Psoas muscle (tissue), 8 donors: ENCODE measurements around the gene GRIN1. TPM values are rescaled to one million over a fixed set of nuclear protein-coding genes. Genes with fewer than 3 reads are reported as not detected.

Source experiments
- ATAC-seq, 4 donors: fragments of 200-7000 bp; cut with Tn5 transposase; one replicate each; pipeline ENCODE4 v1.9.1; 2020; ENCODE audit warnings: moderate library complexity in 3 of 4, mild to moderate bottlenecking in 2 of 4
- DNase-seq, 2 donors: peaks; one replicate each; pipeline ENCODE4 v3.0.0-alpha.2; 2020
- H3K27ac ChIP-seq: fragments of 200-600 bp; one replicate; pipeline ENCODE4 v1.8.0; 2022
- H3K27me3 ChIP-seq, 3 donors: fragments of 200-600 bp in 1 of 3; one replicate each; pipeline versions ENCODE4 v1.6.1 to v1.8.0; 2013 to 2022; ENCODE audit warnings: low read length in 2 of 3, mild to moderate bottlenecking in 2 of 3, moderate library complexity in 1 of 3; ENCODE audit not compliant: insufficient read depth in 3 of 3
- H3K36me3 ChIP-seq, 2 donors: fragments of 200-600 bp in 1 of 2; one replicate each; pipeline versions ENCODE4 v1.6.1 to v1.8.0; 2013 to 2022; ENCODE audit warnings: low read depth in 1 of 2, mild to moderate bottlenecking in 1 of 2, moderate library complexity in 1 of 2; ENCODE audit not compliant: insufficient read depth in 1 of 2
- H3K4me1 ChIP-seq: fragments of 200-600 bp; one replicate; pipeline ENCODE4 v1.8.0; 2022
- H3K4me3 ChIP-seq: fragments of 200-600 bp; one replicate; pipeline ENCODE4 v1.8.0; 2022; ENCODE audit warnings: mild to moderate bottlenecking
- H3K9me3 ChIP-seq: fragments of 200-600 bp; one replicate; pipeline ENCODE4 v1.8.0; 2022
- CTCF ChIP-seq: fragments of 200-600 bp; IDR thresholded peaks from one replicate; pipeline ENCODE4 v1.8.0; 2022; ENCODE audit warnings: antibody characterized with exemption
- WGBS, 3 donors: extraction: QIAGEN DNeasy Blood & Tissue Kit; methylation state at CpG; one replicate each; pipeline versions ENCODE4 v1.1.6 to v1.1.7; 2013; 5-methylcytosine and 5-hydroxymethylcytosine counted together
- intact Hi-C, 2 donors: fragments of 100-400 bp; cut with DNase I; formaldehyde crosslinking; loops; one replicate each; pipeline versions ENCODE4 v1.11.0 to v1.14.2; 2022
- polyA plus RNA-seq, 3 donors: library from polyadenylated mRNA; stranded (reverse); fragments of 200-250 nt; gene quantifications; one replicate each; pipeline ENCODE4 v1.2.3, GENCODE V29; 2013
- total RNA-seq, 4 donors: library from RNA; stranded (reverse); fragmentation: NEBNext Ultra II Directional in 2 of 4; extraction: Animal tissue kit (Norgen Biotek cat#: 25700) in 2 of 4; gene quantifications; one replicate each; pipeline versions ENCODE4 v1.2.1 to v1.2.4, GENCODE V29; 2021 to 2023
- donor health status: healthy with polysubstance abuse.
- donor health status: DM: no; HTN: no; CAD: no; lungs with moderate emphysema.
- donor health status: Bipolar disorder and iron deficiency.
- donor health status: healthy.
- donor health status: DM: yes; HTN: yes; CAD: no.
- donor health status: DM: no; HTN: no; CAD: no.
- donor health status: DM: no; HTN: no; CAD: no.
- donor health status: DM: yes; HTN: yes; CAD: no.

Gene GRIN1
- total and polyA plus RNA-seq, 7 donors, result 0.06 TPM; not detected in 6

GRCh38 chr9:137161558-137162486 lies 22.9 kb downstream of the GRIN1 start:
- H3K36me3 ChIP-seq, result no peaks in the 10 kb centered on the region
- no peak for TF ChIP-seq CTCF
- H3K4me3 ChIP-seq, result no peak overlapping the region
- peaks cover 6% of the 10 kb centered on the region for H3K4me1 ChIP-seq
- H3K9me3 ChIP-seq, result no peaks in the 10 kb centered on the region
- intact Hi-C loops, result no loop called here
- no peak overlapping the region for H3K27ac ChIP-seq
- H3K27me3 ChIP-seq, result peaks cover 0 to 96% (median 57%) of the 10 kb centered on the region in 3 donors
- ATAC-seq, result peak in 1 of 4 donors; percentile 9
- no peak for DNase-seq
- WGBS, 3 donors, result 3 to 5% (median 4%) methylated on average over 55 to 69 of the region's 71 CpGs

GRCh38 chr9:137162505-137163364 lies 23.8 kb downstream of the GRIN1 start:
- ATAC-seq, result peak; percentile 20 to 82 (median 74)
- Histone ChIP-seq H3K27ac (no peak overlapping the region), H3K4me3 (peak overlapping the region; percentile 45), H3K4me1 (peaks cover 8% of the 10 kb centered on the region), H3K9me3 (no peaks in the 10 kb centered on the region), H3K36me3 (no peaks in the 10 kb centered on the region), H3K27me3 (peaks cover 0 to 96% (median 55%) of the 10 kb centered on the region in 3 donors)
- peak; percentile 25 for TF ChIP-seq CTCF
- WGBS, 3 donors, result 4 to 5% (median 4%) methylated on average over 64 to 74 of the region's 74 CpGs
- no peak for DNase-seq
- intact Hi-C loops, result no loop called here

- peaks cover 0 to 96% (median 60%) of the 10 kb centered on the region in 3 donors for H3K27me3 ChIP-seq
- peaks cover 14% of the 10 kb centered on the region for H3K4me1 ChIP-seq
- no peak overlapping the region for H3K27ac ChIP-seq
- 23 to 28% (median 28%) methylated on average over 24 to 26 of the region's 26 CpGs for WGBS, 3 donors
- peak overlapping the region; percentile 45 for H3K4me3 ChIP-seq
- DNase-seq, result no peak
- no peak for ATAC-seq
- intact Hi-C loops, result no loop called here
- no peaks in the 10 kb centered on the region for H3K9me3 ChIP-seq
- H3K36me3 ChIP-seq, result no peaks in the 10 kb centered on the region
- TF ChIP-seq CTCF, result no peak
These were observed 24.4 kb downstream of the GRIN1 start for GRCh38 chr9:137163365-137163715.

- Histone ChIP-seq H3K4me3 (no peak overlapping the region), H3K27me3 (peaks cover 0 to 96% (median 61%) of the 10 kb centered on the region in 3 donors), H3K27ac (no peak overlapping the region), H3K9me3 (no peaks in the 10 kb centered on the region), H3K4me1 (peaks cover 17% of the 10 kb centered on the region), H3K36me3 (no peaks in the 10 kb centered on the region)
- WGBS, 3 donors, result 78 to 79% (median 78%) methylated on average over 18 to 22 of the region's 22 CpGs
- ATAC-seq (no peak), DNase-seq (no peak)
- intact Hi-C loops, result no loop called here
- no peak for TF ChIP-seq CTCF
These were observed 24.9 kb downstream of the GRIN1 start for GRCh38 chr9:137163805-137164204.
